Measurements from ENCODE around the gene CYSLTR2. TPM values are rescaled to one million over a fixed set of nuclear protein-coding genes. Genes with fewer than 3 reads are reported as not detected.
A peak's percentile ranks its signal among the peaks of the same experiment; 100 is the strongest.

The CYSLTR2 gene
- total and polyA plus RNA-seq, 11 donors = 1.8 to 11.5 (median 5.4) TPM

GRCh38 chr13:48626077-48626449 is 27.7 kb upstream of the CYSLTR2 start:
- TF ChIP-seq CTCF (IDR thresholded peaks at IDR 0.05) (no peak), POLR2A (IDR thresholded peaks at IDR 0.05) (no peak)
- no peaks in the 10 kb centered on the region for H3K36me3 ChIP-seq
- H3K9me3 ChIP-seq = peaks cover 0 to 11% (median 0%) of the 10 kb centered on the region in 12 donors
- H3K4me3 ChIP-seq = no peak overlapping the region
- H3K4me1 ChIP-seq = peaks cover 0 to 37% (median 14%) of the 10 kb centered on the region in 12 donors
- intact Hi-C loops (cut with DNase I) = loop anchor here in 2 of 10 donors (10.0 kb wide), 2 partner anchors 109 to 129 kb away; no protein-coding TSS in a partner anchor
- peak overlapping the region; percentile 63 to 90 (median 82) for H3K27ac ChIP-seq
- H3K27me3 ChIP-seq = no peaks in the 10 kb centered on the region
- ATAC-seq = peak; percentile 21 to 58 (median 52)
- peak in 1 of 5 donors; percentile 39 for DNase-seq
- 14 to 29% (median 20%) methylated on average over 1 of the region's 1 CpG for WGBS, 4 donors

- 66 to 68% (median 67%) methylated on average over 2 of the region's 2 CpGs for WGBS, 4 donors
- intact Hi-C loops (cut with DNase I) = loop anchor here in 2 of 10 donors (10.0 kb wide), 2 partner anchors 108 to 128 kb away; no protein-coding TSS in a partner anchor
- Histone ChIP-seq H3K36me3 (no peaks in the 10 kb centered on the region), H3K4me1 (peaks cover 0 to 44% (median 16%) of the 10 kb centered on the region in 12 donors), H3K4me3 (no peak overlapping the region), H3K27me3 (no peaks in the 10 kb centered on the region), H3K27ac (peak overlapping the region; percentile 41 to 89 (median 77)), H3K9me3 (peaks cover 0 to 3% (median 0%) of the 10 kb centered on the region in 12 donors)
- DNase-seq = no peak
- peak in 2 of 4 donors; percentile 12 to 19 for ATAC-seq
- no peak for TF ChIP-seq POLR2A (IDR thresholded peaks at IDR 0.05)
- no peak for TF ChIP-seq CTCF (IDR thresholded peaks at IDR 0.05)
Observed at GRCh38 chr13:48626726-48627451, 26.8 kb upstream of the CYSLTR2 start.

GRCh38 chr13:48629277-48629676 is 24.5 kb upstream of the CYSLTR2 start:
- 75 to 89% (median 82%) methylated on average over 4 of the region's 4 CpGs for WGBS, 4 donors
- Histone ChIP-seq H3K36me3 (no peaks in the 10 kb centered on the region), H3K9me3 (peaks cover 0 to 6% (median 0%) of the 10 kb centered on the region in 12 donors), H3K4me1 (peaks cover 0 to 47% (median 16%) of the 10 kb centered on the region in 12 donors), H3K27me3 (no peaks in the 10 kb centered on the region), H3K4me3 (no peak overlapping the region), H3K27ac (peak overlapping the region in 2 of 12 donors; percentile 58)
- intact Hi-C loops (cut with DNase I) = loop anchor here in 2 of 10 donors (10.0 kb wide), 2 partner anchors 106 to 126 kb away; no protein-coding TSS in a partner anchor
- TF ChIP-seq POLR2A (IDR thresholded peaks at IDR 0.05) = no peak
- DNase-seq (no peak), ATAC-seq (no peak)

GRCh38 chr13:48630291-48630690 is 23.4 kb upstream of the CYSLTR2 start:
- Histone ChIP-seq H3K9me3 (peaks cover 0 to 15% (median 4%) of the 10 kb centered on the region in 12 donors), H3K27me3 (no peaks in the 10 kb centered on the region), H3K36me3 (no peaks in the 10 kb centered on the region), H3K27ac (peak overlapping the region in 4 of 12 donors; percentile 28 to 68 (median 58)), H3K4me3 (no peak overlapping the region), H3K4me1 (peaks cover 0 to 42% (median 13%) of the 10 kb centered on the region in 12 donors)
- TF ChIP-seq CTCF (IDR thresholded peaks at IDR 0.05) (no peak), POLR2A (IDR thresholded peaks at IDR 0.05) (no peak)
- DNase-seq (no peak), ATAC-seq (no peak)
- intact Hi-C loops (cut with DNase I) = loop anchor here in 1 of 10 donors (2.0 kb wide), 1 partner anchor 23 kb away; the partner anchor contains the start of gene CYSLTR2
- 84 to 93% (median 92%) methylated on average over 1 of the region's 1 CpG for WGBS, 4 donors
